ENCODE results near the gene C9orf50. TPM values are rescaled to one million over a fixed set of nuclear protein-coding genes. Genes with fewer than 3 reads are reported as not detected.

The C9orf50 gene
- total RNA-seq, 1 donor from 2014 or later, result 0.43 TPM

DNA sequence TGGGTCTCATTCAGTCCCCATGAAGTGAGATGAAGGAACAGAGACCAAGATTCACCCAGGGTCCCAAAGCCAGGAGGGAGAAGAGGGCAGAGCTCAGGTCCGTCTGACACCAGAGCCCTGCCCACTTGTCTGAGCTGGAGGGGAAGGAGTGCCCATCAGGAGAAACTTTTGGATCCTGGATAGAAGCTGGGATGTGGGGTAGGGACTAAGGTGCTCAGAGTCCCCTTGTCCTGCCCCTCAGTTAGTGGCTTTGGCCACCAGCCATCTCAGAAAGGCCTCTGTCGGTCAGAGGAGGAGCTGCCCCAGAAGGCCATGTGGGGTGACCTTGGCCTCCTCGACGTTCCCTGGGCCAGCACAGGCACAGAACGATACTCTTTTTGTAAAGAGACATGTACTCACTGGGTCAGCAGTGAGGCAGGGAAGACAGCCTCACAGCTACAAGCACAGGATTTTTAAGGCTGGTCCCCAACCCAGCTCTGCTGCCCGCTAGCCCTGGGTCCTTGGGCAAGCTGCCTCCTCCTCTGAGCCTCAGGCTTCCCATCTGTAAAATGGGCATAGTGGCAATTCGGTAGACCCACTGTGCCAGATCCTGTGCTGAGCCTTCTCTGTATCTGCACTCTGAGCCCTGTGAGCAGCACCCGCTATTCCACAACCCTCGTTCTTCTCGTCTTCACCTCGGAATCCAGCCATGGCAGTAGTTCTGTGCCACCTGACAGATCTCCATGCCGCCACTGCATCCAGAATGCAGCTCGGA is 49.4 kb downstream of the C9orf50 start:
- Mint-ChIP-seq H3K36me3 (ENCODE audit: insufficient read depth) (no peaks in the 10 kb centered on the region), H3K9me3 (ENCODE audit: low read depth) (peaks cover 6% of the 10 kb centered on the region), H3K4me3 (ENCODE audit: low read depth) (no peak overlapping the region), H3K27me3 (no peaks in the 10 kb centered on the region), H3K27ac (no peak overlapping the region), H3K4me1 (ENCODE audit: low read depth) (peaks cover 24% of the 10 kb centered on the region)
- TF ChIP-seq, protein P1, sequence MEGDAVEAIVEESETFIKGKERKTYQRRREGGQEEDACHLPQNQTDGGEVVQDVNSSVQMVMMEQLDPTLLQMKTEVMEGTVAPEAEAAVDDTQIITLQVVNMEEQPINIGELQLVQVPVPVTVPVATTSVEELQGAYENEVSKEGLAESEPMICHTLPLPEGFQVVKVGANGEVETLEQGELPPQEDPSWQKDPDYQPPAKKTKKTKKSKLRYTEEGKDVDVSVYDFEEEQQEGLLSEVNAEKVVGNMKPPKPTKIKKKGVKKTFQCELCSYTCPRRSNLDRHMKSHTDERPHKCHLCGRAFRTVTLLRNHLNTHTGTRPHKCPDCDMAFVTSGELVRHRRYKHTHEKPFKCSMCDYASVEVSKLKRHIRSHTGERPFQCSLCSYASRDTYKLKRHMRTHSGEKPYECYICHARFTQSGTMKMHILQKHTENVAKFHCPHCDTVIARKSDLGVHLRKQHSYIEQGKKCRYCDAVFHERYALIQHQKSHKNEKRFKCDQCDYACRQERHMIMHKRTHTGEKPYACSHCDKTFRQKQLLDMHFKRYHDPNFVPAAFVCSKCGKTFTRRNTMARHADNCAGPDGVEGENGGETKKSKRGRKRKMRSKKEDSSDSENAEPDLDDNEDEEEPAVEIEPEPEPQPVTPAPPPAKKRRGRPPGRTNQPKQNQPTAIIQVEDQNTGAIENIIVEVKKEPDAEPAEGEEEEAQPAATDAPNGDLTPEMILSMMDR (IDR thresholded peaks at IDR 0.05; ENCODE audit: unreplicated experiment), result no peak
- no peak for DNase-seq (ENCODE audit: low spot score, unreplicated experiment)

DNA sequence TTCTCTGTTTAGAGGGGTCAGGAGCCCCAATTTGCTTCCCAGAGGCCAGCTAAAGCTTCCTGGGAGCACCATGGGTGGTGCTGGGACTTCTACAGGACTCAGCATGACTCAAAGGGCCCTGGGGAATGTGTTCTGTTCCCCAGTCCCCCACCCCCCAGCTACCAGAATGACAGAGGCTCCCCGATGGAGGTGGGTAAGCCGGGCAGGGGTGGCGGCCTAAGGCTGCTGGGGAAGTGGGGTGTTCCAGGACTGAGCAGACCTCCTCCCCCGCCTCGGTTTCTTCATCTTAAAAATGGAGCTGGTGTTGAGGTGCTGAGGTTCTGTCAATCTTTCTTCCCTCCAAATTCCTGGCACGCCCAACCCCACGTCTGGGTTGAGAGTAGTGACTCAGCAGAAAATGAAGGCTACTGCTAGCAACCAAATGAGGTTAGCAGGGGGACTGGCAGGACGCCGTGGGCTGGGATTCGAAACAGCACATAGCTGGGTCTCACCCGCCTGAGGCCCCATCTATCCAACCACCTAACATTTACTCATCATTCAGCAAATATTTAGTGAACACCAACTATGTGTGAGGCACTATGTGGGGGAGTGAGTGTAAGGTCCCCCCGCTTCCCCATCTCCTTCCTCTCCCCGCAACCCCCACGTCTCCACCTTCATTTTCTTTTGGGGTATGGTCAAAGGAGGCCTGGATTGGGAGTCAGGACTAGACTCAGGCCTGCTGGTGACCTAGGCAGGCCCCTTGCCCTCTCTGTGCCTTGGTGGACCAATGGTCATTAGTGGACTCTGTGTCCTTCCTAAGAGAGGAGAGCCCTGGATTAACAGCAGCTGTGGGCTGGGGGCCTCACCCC is 50.2 kb downstream of the C9orf50 start:
- Mint-ChIP-seq H3K4me1 (ENCODE audit: low read depth) (peaks cover 26% of the 10 kb centered on the region), H3K4me3 (ENCODE audit: low read depth) (no peak overlapping the region), H3K9me3 (ENCODE audit: low read depth) (peaks cover 6% of the 10 kb centered on the region), H3K27ac (peak overlapping the region; percentile 93), H3K36me3 (ENCODE audit: insufficient read depth) (no peaks in the 10 kb centered on the region), H3K27me3 (no peaks in the 10 kb centered on the region)
- TF ChIP-seq, protein P1 (IDR thresholded peaks at IDR 0.05; ENCODE audit: unreplicated experiment), result no peak
- no peak for DNase-seq (ENCODE audit: low spot score, unreplicated experiment)

DNA sequence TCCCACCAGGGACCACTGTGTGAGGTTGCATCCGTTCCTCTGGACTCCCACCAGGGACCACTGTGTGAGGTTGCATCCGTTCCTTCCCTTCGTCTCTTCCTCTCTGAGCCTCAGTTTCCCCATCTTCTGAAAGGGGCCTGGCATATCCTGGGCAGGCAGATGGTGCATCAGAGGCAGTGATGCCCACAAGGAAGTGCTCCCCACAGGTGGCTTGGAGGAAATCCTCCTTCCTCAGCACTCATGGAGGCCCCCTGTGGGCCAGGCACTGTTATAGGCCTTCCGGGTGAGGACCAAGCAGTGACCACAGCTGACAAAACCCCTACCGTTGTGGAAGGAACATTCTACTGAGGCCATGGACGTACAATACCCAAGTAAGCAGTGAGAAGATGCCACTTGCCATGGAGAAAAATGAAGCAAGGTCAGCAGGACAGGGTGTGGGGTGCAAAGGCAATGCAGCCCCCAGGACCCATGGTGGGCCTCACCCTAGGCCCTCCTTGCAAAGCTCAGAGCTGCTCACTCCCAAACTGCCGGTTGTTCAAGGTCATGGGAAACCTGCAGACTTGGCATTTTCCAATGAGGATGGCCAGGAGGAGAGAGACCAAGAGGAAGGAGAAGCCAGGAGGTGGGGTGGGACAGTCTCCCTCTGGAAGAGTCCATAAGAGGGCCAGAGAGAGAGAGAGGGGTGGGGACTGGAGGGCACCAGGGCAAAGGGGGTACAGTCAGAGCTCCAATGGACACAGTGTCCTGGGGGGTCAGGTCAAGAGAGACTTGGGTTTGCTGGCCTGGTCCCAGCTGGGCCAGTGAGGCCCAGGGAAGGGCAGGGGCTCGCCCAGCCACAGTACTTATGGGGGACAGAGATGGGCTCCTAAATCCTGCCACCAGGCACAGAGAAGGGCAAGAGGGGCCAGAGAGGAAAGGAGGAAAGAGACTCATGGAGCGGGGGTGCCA is 51.1 kb downstream of the C9orf50 start:
- Mint-ChIP-seq H3K27me3 (no peaks in the 10 kb centered on the region), H3K4me1 (ENCODE audit: low read depth) (peaks cover 28% of the 10 kb centered on the region), H3K4me3 (ENCODE audit: low read depth) (peak overlapping the region; percentile 70), H3K27ac (peak overlapping the region; percentile 93), H3K9me3 (ENCODE audit: low read depth) (peaks cover 6% of the 10 kb centered on the region), H3K36me3 (ENCODE audit: insufficient read depth) (no peaks in the 10 kb centered on the region)
- DNase-seq (ENCODE audit: low spot score, unreplicated experiment), result no peak
- TF ChIP-seq, protein P1 (IDR thresholded peaks at IDR 0.05; ENCODE audit: unreplicated experiment), result peak; percentile 54

DNA sequence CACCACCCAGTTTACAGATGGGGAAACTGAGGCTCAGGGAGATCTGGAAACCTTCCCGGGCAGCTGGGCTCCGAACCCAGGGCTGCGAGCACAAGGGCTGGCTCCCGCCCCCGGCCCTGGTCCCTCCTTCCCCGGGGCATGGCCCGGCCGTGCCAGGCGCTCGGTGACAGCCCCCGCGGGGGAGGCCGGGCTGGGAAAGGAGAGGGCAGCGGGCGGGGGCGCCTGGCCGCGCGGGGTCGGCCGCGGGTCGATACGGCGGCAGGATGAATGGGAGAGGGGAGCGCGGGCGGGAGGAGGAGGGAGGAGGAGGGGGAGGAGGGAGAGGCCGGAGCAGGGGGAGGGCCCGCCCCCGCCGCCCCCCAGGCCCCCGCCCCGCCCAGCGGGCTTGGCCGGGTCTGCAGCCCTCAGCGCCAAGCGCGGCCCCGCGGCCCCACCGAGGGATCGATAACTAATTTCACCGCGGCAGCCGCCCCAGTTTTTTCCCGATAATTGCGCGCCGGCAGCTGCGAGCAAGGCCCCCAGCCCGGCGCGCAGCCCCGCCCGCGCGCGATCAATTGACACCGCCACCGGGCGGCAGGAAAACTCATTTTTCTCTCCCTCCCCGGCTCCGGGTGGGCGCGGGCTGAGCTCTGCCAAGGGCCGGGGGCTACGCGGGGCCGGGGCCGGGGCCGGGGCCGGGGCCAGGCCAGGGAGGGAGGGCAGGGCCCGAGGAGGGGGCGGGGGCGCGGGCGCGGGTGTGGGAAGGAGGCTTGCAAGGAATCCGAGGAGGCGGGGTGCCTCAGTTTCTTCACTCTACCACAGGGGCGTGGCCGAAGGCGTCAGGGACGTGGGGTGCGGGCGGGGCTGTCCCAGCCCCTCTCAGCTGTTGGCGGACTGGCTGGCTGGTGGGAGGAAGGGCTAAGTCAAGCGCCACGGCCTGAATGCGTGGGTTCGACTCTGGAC is 52.1 kb downstream of the C9orf50 start:
- Mint-ChIP-seq H3K36me3 (ENCODE audit: insufficient read depth) (no peaks in the 10 kb centered on the region), H3K4me1 (ENCODE audit: low read depth) (peaks cover 30% of the 10 kb centered on the region), H3K4me3 (ENCODE audit: low read depth) (peak overlapping the region; percentile 76), H3K27me3 (no peaks in the 10 kb centered on the region), H3K9me3 (ENCODE audit: low read depth) (peaks cover 4% of the 10 kb centered on the region), H3K27ac (peak overlapping the region; percentile 95)
- peak; percentile 86 for DNase-seq (ENCODE audit: low spot score, unreplicated experiment)
- TF ChIP-seq, protein P1 (IDR thresholded peaks at IDR 0.05; ENCODE audit: unreplicated experiment), result peak; percentile 8
